Measurements from ENCODE around the gene OR11A1. TPM values are rescaled to one million over a fixed set of nuclear protein-coding genes. Genes with fewer than 3 reads are reported as not detected.

OR11A1 gene
- total and polyA plus RNA-seq, 2 donors (not counting 1 experiment from before 2014, with no cell fraction given), result not detected

DNA sequence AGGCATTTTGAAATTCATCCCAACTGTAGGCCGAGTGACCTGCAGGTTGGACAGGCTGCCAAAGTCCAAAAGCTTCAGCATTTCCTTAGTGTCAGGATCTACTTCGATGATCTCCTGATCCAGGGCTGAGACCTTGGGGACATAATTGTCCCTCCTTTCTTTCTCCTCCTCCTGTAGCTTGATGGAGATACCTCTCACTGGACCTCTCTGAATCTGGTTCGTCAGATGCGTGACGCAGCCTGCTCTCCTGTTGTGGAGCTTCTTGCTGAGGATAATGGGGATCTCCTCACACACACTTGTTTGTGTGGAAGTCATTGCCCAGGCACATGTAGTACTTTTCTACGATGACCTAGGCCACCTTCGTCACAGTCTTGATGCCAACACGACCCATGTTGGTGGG lies 32.4 kb upstream of the OR11A1 start:
- Histone ChIP-seq H3K36me3 (replicated peaks in 1 of 2; ENCODE audit: control extremely low read depth in 1 of 2, control insufficient read depth in 1 of 2, extremely low read depth in 1 of 2, insufficient read depth in 2 of 2, low read length in 1 of 2) (no peaks in the 10 kb centered on the region), H4K20me1 (ENCODE audit: control insufficient read depth, insufficient read depth, low read length, poor library complexity, severe bottlenecking) (no peaks in the 10 kb centered on the region), H3K79me2 (ENCODE audit: control insufficient read depth, insufficient read depth, low read length) (no peaks in the 10 kb centered on the region), H3K4me2 (replicated peaks; ENCODE audit: low read depth, low read length, poor library complexity, severe bottlenecking) (no peak overlapping the region), H3K27me3 (replicated peaks in 1 of 4; ENCODE audit: control extremely low read depth in 1 of 4, control insufficient read depth in 3 of 4, insufficient read depth in 4 of 4, low read length in 3 of 4) (peaks cover 0 to 9% (median 2%) of the 10 kb centered on the region in 4 experiments), H3K9ac (ENCODE audit: low read length) (no peak overlapping the region), H3K9me3 (ENCODE audit: control extremely low read depth in 1 of 3, control insufficient read depth in 2 of 3, insufficient read depth in 1 of 3, low read length in 2 of 3) (no peaks in the 10 kb centered on the region), H3K4me1 (ENCODE audit: control insufficient read depth in 2 of 2, insufficient read depth in 2 of 2, low read length in 2 of 2) (no peaks in the 10 kb centered on the region), H3K4me3 (ENCODE audit: control extremely low read depth in 1 of 5, extremely low read depth in 1 of 5, insufficient read depth in 1 of 5, low read depth in 2 of 5, low read length in 4 of 5) (no peak overlapping the region), H3K27ac (ENCODE audit: low read length in 2 of 2) (no peak overlapping the region), H2AFZ (ENCODE audit: insufficient read depth, low read depth, low read length, poor library complexity, severe bottlenecking) (no peak overlapping the region)
- Mint-ChIP-seq H3K27me3 (peaks cover 29% of the 10 kb centered on the region), H3K4me3 (no peak overlapping the region), H3K9me3 (ENCODE audit: insufficient read depth) (no peaks in the 10 kb centered on the region), H3K4me1 (no peaks in the 10 kb centered on the region), H3K27ac (no peak overlapping the region)
- ChIA-PET CTCF (no interaction called here), POLR2A (no interaction called here)
- ATAC-seq (ENCODE audit: low read depth) (no peak), DNase-seq (no peak)
- intact Hi-C loops (cut with micrococcal nuclease), result no loop called here
- WGBS (ENCODE audit: insufficient coverage), result 100% methylated on average over 2 of the region's 8 CpGs
- TF ChIP-seq, protein P1, sequence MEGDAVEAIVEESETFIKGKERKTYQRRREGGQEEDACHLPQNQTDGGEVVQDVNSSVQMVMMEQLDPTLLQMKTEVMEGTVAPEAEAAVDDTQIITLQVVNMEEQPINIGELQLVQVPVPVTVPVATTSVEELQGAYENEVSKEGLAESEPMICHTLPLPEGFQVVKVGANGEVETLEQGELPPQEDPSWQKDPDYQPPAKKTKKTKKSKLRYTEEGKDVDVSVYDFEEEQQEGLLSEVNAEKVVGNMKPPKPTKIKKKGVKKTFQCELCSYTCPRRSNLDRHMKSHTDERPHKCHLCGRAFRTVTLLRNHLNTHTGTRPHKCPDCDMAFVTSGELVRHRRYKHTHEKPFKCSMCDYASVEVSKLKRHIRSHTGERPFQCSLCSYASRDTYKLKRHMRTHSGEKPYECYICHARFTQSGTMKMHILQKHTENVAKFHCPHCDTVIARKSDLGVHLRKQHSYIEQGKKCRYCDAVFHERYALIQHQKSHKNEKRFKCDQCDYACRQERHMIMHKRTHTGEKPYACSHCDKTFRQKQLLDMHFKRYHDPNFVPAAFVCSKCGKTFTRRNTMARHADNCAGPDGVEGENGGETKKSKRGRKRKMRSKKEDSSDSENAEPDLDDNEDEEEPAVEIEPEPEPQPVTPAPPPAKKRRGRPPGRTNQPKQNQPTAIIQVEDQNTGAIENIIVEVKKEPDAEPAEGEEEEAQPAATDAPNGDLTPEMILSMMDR (IDR thresholded peaks at IDR 0.05), result no peak
- TF ChIP-seq EZH2 (IDR thresholded peaks at IDR 0.05; ENCODE audit: borderline replicate concordance, insufficient read depth, low read depth, low read length, poor library complexity, severe bottlenecking), result no peak

DNA sequence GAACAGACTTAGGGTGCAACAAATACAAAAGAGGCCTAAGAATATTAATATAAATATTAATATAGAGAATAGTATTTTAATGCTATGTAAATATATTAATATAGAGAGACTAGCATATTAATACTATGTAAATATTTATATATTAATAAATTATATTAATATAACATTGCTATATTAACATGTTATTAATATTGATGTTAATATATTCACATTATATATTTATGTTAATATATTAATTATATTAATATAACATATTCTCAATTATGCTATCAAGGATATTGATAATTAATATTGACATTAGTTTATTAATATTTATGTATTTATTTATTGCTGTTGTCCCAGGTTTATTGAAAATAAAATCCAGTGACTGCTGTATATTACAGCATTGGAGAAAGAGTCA lies 32.0 kb upstream of the OR11A1 start:
- Mint-ChIP-seq H3K4me1 (no peaks in the 10 kb centered on the region), H3K4me3 (no peak overlapping the region), H3K9me3 (ENCODE audit: insufficient read depth) (no peaks in the 10 kb centered on the region), H3K27me3 (peaks cover 29% of the 10 kb centered on the region), H3K27ac (no peak overlapping the region)
- Histone ChIP-seq H3K36me3 (replicated peaks in 1 of 2; ENCODE audit: control extremely low read depth in 1 of 2, control insufficient read depth in 1 of 2, extremely low read depth in 1 of 2, insufficient read depth in 2 of 2, low read length in 1 of 2) (no peaks in the 10 kb centered on the region), H3K4me2 (replicated peaks; ENCODE audit: low read depth, low read length, poor library complexity, severe bottlenecking) (no peak overlapping the region), H2AFZ (ENCODE audit: insufficient read depth, low read depth, low read length, poor library complexity, severe bottlenecking) (no peak overlapping the region), H3K27ac (ENCODE audit: low read length in 2 of 2) (no peak overlapping the region), H3K9ac (ENCODE audit: low read length) (no peak overlapping the region), H4K20me1 (ENCODE audit: control insufficient read depth, insufficient read depth, low read length, poor library complexity, severe bottlenecking) (no peaks in the 10 kb centered on the region), H3K4me1 (ENCODE audit: control insufficient read depth in 2 of 2, insufficient read depth in 2 of 2, low read length in 2 of 2) (no peaks in the 10 kb centered on the region), H3K4me3 (ENCODE audit: control extremely low read depth in 1 of 5, extremely low read depth in 1 of 5, insufficient read depth in 1 of 5, low read depth in 2 of 5, low read length in 4 of 5) (no peak overlapping the region), H3K79me2 (ENCODE audit: control insufficient read depth, insufficient read depth, low read length) (no peaks in the 10 kb centered on the region), H3K27me3 (replicated peaks in 1 of 4; ENCODE audit: control extremely low read depth in 1 of 4, control insufficient read depth in 3 of 4, insufficient read depth in 4 of 4, low read length in 3 of 4) (peaks cover 0 to 9% (median 2%) of the 10 kb centered on the region in 4 experiments), H3K9me3 (ENCODE audit: control extremely low read depth in 1 of 3, control insufficient read depth in 2 of 3, insufficient read depth in 1 of 3, low read length in 2 of 3) (no peaks in the 10 kb centered on the region)
- no peak for ATAC-seq (ENCODE audit: low read depth)
- no peak for DNase-seq
- ChIA-PET CTCF (no interaction called here), POLR2A (no interaction called here)
- intact Hi-C loops (cut with micrococcal nuclease), result no loop called here
- no peak for TF ChIP-seq EZH2 (IDR thresholded peaks at IDR 0.05; ENCODE audit: borderline replicate concordance, insufficient read depth, low read depth, low read length, poor library complexity, severe bottlenecking)
